Measurements from ENCODE around the gene AUTS2.

- no peak for TF ChIP-seq CTCF (IDR thresholded peaks at IDR 0.05; ENCODE audit: insufficient read depth, low read length, poor library complexity, severe bottlenecking)
- TF ChIP-seq EZH2phosphoT487 (conservative IDR thresholded peaks at IDR 0.05; ENCODE audit: low read length), result no peak
Measured at GRCh38 chr7:69811476-69812308, 213.4 kb downstream of the AUTS2 start.

Measured in SU-DHL-6 (cell line).